Measurements from ENCODE around the gene NELFA.
"Not testable (repeated sequence)": the region's sequence is repeated elsewhere in the genome, so short reads cannot be mapped to it uniquely, and the experiment has no call there.

DNA sequence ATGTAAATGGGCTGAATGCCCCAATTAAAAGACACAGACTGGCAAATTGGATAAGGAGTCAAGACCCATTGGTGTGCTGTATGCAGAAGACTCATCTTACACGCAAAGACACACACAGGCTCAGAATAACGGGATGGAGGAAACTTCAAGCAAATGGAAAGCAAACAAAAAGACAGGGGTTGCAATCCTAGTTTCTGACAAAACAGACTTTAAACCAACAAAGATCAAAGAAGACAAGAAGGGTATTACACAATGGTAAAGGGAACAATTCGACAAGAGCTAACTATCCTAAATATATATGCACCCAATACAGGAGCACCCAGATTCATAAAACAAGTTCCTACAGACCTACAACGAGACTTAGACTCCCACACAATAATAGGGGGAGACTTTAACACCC lies 9.5 kb downstream of the NELFA start:
- TF ChIP-seq, protein P1, sequence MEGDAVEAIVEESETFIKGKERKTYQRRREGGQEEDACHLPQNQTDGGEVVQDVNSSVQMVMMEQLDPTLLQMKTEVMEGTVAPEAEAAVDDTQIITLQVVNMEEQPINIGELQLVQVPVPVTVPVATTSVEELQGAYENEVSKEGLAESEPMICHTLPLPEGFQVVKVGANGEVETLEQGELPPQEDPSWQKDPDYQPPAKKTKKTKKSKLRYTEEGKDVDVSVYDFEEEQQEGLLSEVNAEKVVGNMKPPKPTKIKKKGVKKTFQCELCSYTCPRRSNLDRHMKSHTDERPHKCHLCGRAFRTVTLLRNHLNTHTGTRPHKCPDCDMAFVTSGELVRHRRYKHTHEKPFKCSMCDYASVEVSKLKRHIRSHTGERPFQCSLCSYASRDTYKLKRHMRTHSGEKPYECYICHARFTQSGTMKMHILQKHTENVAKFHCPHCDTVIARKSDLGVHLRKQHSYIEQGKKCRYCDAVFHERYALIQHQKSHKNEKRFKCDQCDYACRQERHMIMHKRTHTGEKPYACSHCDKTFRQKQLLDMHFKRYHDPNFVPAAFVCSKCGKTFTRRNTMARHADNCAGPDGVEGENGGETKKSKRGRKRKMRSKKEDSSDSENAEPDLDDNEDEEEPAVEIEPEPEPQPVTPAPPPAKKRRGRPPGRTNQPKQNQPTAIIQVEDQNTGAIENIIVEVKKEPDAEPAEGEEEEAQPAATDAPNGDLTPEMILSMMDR (IDR thresholded peaks at IDR 0.05): not testable (repeated sequence)
- not testable (repeated sequence) for TF ChIP-seq POLR2A (IDR thresholded peaks at IDR 0.05)

All from right lobe of liver (tissue), 4 donors.